DND-41 (cell line): Measurements from ENCODE around the gene COQ7.

ENCODE experiments used
- ATAC-seq: fragments of 200-7000 bp; cut with Tn5 transposase; 3 replicates; pipeline ENCODE4 v1.9.1; 2021; ENCODE audit warnings: low read depth; ENCODE audit not compliant: insufficient read depth
- DNase-seq: peaks from one replicate; pipeline ENCODE4 v3.0.0-alpha.2; 2020
- H2AFZ ChIP-seq: 2 replicates; pipeline ENCODE4 v1.6.0; 2012; ENCODE audit warnings: low read depth, low read length
- H3K27ac ChIP-seq: 2 replicates; pipeline ENCODE4 v1.5.1; 2012; ENCODE audit warnings: low read length, inconsistent platforms
- H3K27me3 ChIP-seq: fragments of 200-600 bp; sonication (generic); 2 replicates; pipeline ENCODE4 v1.6.0; 2012; ENCODE audit warnings: low read length, mild to moderate bottlenecking, inconsistent platforms; ENCODE audit not compliant: insufficient read depth, poor library complexity
- H3K36me3 ChIP-seq: 2 replicates; pipeline ENCODE4 v1.5.1; 2012; ENCODE audit warnings: low read length, inconsistent platforms; ENCODE audit not compliant: insufficient read depth
- H3K4me1 ChIP-seq: 2 replicates; pipeline ENCODE4 v1.5.1; 2012; ENCODE audit warnings: mild to moderate bottlenecking, low read length; ENCODE audit not compliant: insufficient read depth
- H3K4me2 ChIP-seq: 2 replicates; pipeline ENCODE4 v1.6.0; 2012; ENCODE audit warnings: mild to moderate bottlenecking, moderate library complexity, low read length, inconsistent platforms; ENCODE audit not compliant: insufficient read depth
- H3K4me3 ChIP-seq, 2 experiments: fragments of 200-600 bp in 1 of 2; shearing (Covaris generic) in 1 of 2; 2 replicates each; pipeline ENCODE4 v1.5.1; 2012 to 2016; ENCODE audit warnings: inconsistent platforms in 2 of 2, low read length in 2 of 2, mild to moderate bottlenecking in 2 of 2, low read depth in 1 of 2, moderate library complexity in 1 of 2
- H3K79me2 ChIP-seq: 2 replicates; pipeline ENCODE4 v1.6.0; 2012; ENCODE audit warnings: low read length, inconsistent platforms; ENCODE audit not compliant: insufficient read depth
- H3K9ac ChIP-seq: 2 replicates; pipeline ENCODE4 v1.6.0; 2012; ENCODE audit warnings: low read depth, mild to moderate bottlenecking, inconsistent platforms, low read length, moderate library complexity
- H3K9me3 ChIP-seq: 2 replicates; pipeline ENCODE4 v1.5.1; 2012; ENCODE audit warnings: low read length, moderate library complexity, mild to moderate bottlenecking, inconsistent platforms; ENCODE audit not compliant: insufficient read depth, severe bottlenecking
- H4K20me1 ChIP-seq: 2 replicates; pipeline ENCODE4 v1.6.0; 2012; ENCODE audit warnings: low read length; ENCODE audit not compliant: insufficient read depth
- EZH2 ChIP-seq: IDR thresholded peaks from 3 replicates; pipeline ENCODE4 v1.6.1; 2012; ENCODE audit warnings: borderline replicate concordance, low read depth, mild to moderate bottlenecking, moderate library complexity, low read length, inconsistent platforms; ENCODE audit not compliant: severe bottlenecking
- TF ChIP-seq, protein P1 (sequence below): IDR thresholded peaks from 2 replicates; pipeline ENCODE4 v1.5.1; 2012; ENCODE audit warnings: borderline replicate concordance, low read length, moderate library complexity, mild to moderate bottlenecking; ENCODE audit not compliant: poor library complexity, severe bottlenecking; ENCODE audit errors: extremely low read depth

The COQ7 gene

DNA sequence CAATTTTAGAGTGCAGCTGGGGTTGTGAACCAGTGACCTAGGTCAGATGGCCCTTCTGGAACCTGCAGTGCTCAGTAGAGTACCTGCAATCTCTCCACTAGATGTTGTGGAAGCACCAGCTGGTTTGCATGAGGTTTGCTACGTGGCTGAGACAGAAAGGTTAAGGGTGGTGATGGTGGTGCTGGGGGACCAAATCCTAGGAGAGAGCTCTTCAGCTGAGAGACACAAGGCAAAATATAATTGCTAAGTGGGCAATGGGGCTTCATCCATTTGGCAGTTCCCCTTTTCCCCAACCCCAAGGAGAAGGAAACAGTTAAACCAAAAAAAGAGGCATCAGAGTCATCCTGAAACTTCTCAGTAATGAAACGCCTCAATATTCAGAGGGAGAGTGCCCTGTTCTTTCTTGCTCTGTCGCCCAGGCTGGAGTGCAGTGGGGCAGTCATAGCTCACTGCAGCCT, 60.3 kb downstream of the COQ7 start:
- Histone ChIP-seq H2AFZ (no peak overlapping the region), H3K36me3 (no peaks in the 10 kb centered on the region), H3K27me3 (no peaks in the 10 kb centered on the region), H3K9me3 (peaks cover 3% of the 10 kb centered on the region), H3K27ac (no peak overlapping the region), H3K9ac (no peak overlapping the region), H3K4me3 (no peak overlapping the region), H3K79me2 (no peaks in the 10 kb centered on the region), H3K4me2 (no peak overlapping the region), H4K20me1 (no peaks in the 10 kb centered on the region), H3K4me1 (peaks cover 9% of the 10 kb centered on the region; the same call in 1 of the 2 replicates)
- no peak for ATAC-seq
- no peak for DNase-seq
- no peak for TF ChIP-seq EZH2
- TF ChIP-seq, protein P1, sequence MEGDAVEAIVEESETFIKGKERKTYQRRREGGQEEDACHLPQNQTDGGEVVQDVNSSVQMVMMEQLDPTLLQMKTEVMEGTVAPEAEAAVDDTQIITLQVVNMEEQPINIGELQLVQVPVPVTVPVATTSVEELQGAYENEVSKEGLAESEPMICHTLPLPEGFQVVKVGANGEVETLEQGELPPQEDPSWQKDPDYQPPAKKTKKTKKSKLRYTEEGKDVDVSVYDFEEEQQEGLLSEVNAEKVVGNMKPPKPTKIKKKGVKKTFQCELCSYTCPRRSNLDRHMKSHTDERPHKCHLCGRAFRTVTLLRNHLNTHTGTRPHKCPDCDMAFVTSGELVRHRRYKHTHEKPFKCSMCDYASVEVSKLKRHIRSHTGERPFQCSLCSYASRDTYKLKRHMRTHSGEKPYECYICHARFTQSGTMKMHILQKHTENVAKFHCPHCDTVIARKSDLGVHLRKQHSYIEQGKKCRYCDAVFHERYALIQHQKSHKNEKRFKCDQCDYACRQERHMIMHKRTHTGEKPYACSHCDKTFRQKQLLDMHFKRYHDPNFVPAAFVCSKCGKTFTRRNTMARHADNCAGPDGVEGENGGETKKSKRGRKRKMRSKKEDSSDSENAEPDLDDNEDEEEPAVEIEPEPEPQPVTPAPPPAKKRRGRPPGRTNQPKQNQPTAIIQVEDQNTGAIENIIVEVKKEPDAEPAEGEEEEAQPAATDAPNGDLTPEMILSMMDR = no peak

DNA sequence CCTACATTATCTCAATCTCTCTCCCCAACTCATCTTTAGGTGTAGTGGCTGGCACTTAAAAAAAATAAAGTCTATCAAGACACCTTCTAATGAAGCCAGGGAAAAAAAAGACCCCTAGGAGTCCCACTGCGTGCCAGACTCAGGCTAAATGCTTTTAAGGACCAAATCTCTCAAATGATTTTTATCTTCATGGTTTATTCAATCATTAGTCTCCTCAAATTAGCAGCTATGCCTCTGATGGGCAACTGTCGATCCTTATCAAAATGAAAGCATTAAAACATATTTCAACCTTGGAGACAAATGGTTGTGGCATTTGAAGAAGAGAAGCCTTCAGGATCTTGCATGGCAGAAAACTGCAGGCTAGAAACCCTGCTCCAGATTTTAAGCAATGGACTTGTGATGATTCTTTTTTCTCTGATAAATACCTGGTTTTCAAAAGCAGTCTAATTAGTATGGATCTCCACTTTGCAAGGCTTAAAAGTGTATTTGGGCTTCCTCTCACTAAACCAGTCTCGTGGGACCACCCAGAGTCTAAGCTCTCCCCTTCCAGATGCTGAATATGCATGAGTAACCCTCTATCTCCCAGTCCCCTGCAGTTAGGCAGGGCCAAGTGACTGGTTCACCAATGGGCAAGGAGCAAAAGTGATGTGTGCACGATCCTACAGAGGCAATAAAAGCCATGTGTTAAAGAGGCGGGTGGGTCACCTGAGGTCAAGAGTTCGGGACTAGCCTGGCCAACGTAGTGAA, 61.2 kb downstream of the COQ7 start:
- Histone ChIP-seq H3K9ac (no peak overlapping the region), H3K36me3 (no peaks in the 10 kb centered on the region), H2AFZ (no peak overlapping the region), H3K79me2 (no peaks in the 10 kb centered on the region), H3K4me3 (no peak overlapping the region), H3K27me3 (no peaks in the 10 kb centered on the region), H3K4me1 (peaks cover 9% of the 10 kb centered on the region; the same call in 1 of the 2 replicates), H3K4me2 (no peak overlapping the region), H4K20me1 (no peaks in the 10 kb centered on the region), H3K27ac (no peak overlapping the region), H3K9me3 (peaks cover 3% of the 10 kb centered on the region)
- no peak for TF ChIP-seq EZH2
- TF ChIP-seq, protein P1 = no peak
- DNase-seq (no peak), ATAC-seq (no peak)
